Upper lobe of left lung (tissue), 6 donors: ENCODE results near the gene ST3GAL3. TPM values are rescaled to one million over a fixed set of nuclear protein-coding genes. Genes with fewer than 3 reads are reported as not detected.

Source experiments
- ATAC-seq, 2 donors: fragments of 200-7000 bp; cut with Tn5 transposase; one replicate each; pipeline ENCODE4 v1.9.1; 2022; ENCODE audit warnings: mild to moderate bottlenecking in 2 of 2, moderate library complexity in 2 of 2; ENCODE audit not compliant: low FRiP score in 2 of 2
- DNase-seq, 2 donors: peaks; one replicate each; pipeline ENCODE4 v3.0.0-alpha.2; 2019 to 2020
- H3K27ac ChIP-seq, 4 donors: fragments of 200-600 bp; sonication (generic); one replicate each; pipeline ENCODE4 v1.5.1; 2016 to 2019
- H3K27me3 ChIP-seq, 4 donors: fragments of 200-600 bp; sonication (generic); one replicate each; pipeline ENCODE4 v1.5.1; 2017 to 2019
- H3K36me3 ChIP-seq, 4 donors: fragments of 200-600 bp; sonication (generic); one replicate each; pipeline ENCODE4 v1.5.1; 2016 to 2019
- H3K4me1 ChIP-seq, 4 donors: fragments of 200-600 bp; sonication (generic); one replicate each; pipeline ENCODE4 v1.5.1; 2018 to 2019
- H3K4me3 ChIP-seq, 4 donors: fragments of 200-600 bp; sonication (generic); one replicate each; pipeline ENCODE4 v1.5.1; 2017 to 2019; ENCODE audit warnings: mild to moderate bottlenecking in 2 of 4, moderate library complexity in 1 of 4
- H3K9me3 ChIP-seq, 4 donors: fragments of 200-600 bp; sonication (generic); one replicate each; pipeline ENCODE4 v1.5.1; 2018 to 2019
- EP300 ChIP-seq, 4 donors: sonication (generic); formaldehyde crosslinking; IDR thresholded peaks; one replicate each; pipeline ENCODE4 v1.5.1; 2017; ENCODE audit warnings: antibody characterized with exemption in 4 of 4, control low read depth in 2 of 4
- POLR2A ChIP-seq, 4 donors: fragments of 450-650 bp; IDR thresholded peaks; one replicate each; pipeline ENCODE4 v1.5.1; 2016 to 2017; ENCODE audit warnings: antibody characterized with exemption in 4 of 4, mild to moderate bottlenecking in 2 of 4
- POLR2AphosphoS5 ChIP-seq, 2 donors: sonication (generic); formaldehyde crosslinking; IDR thresholded peaks; one replicate each; pipeline ENCODE4 v1.5.1; 2017; ENCODE audit warnings: antibody characterized with exemption in 2 of 2
- WGBS, 2 donors: methylation state at CpG; one replicate each; pipeline ENCODE4 v1.1.5; 2017 to 2018; 5-methylcytosine and 5-hydroxymethylcytosine counted together
- total RNA-seq, 6 donors: library from RNA; depleted of rRNA in 4 of 6; stranded (reverse); fragments of >200 nt in 4 of 6; gene quantifications; one replicate each; pipeline versions ENCODE4 v1.1.0 to v1.2.1, GENCODE V29; 2016 to 2021
- TF ChIP-seq, protein P1 (sequence below), 6 experiments: fragments of 450-650 bp in 4 of 6; fragments of 200-600 bp in 2 of 6; sonication (generic) in 2 of 6; IDR thresholded peaks; one replicate each; pipeline ENCODE4 v1.5.1; 2016 to 2019; ENCODE audit warnings: antibody characterized with exemption in 6 of 6
- donor health status: DM: no; HTN: no; CAD: no; lungs with moderate emphysema.
- donor health status: DM: no; HTN: yes; CAD: no; lungs with severe emphysema.

ST3GAL3 gene
- total RNA-seq, 6 donors from 2014 or later: 14.4 to 46.1 (median 19.2) TPM

DNA sequence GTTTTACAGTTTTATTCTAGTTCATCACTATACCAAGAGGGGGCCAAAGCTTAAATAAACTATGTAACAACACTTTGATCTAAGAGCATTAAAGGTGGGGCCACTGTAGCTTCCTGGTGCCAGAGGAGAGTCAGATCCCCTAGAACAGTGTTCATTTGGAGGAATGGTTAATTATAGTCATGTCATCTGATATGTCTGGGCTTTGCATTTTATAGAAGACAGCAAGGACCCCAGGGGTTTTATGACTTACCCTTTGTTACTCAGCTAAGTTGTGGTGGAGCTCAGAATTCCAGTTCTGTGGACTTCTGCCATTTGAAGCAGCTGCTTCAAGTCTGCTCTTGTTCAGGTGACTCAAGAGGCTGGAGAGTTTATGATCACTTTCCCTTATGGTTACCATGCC lies 40.7 kb upstream of the ST3GAL3 start:
- Histone ChIP-seq H3K36me3 (peaks cover 92 to 100% (median 97%) of the 10 kb centered on the region in 4 donors), H3K27ac (no peak overlapping the region), H3K4me1 (no peaks in the 10 kb centered on the region), H3K27me3 (no peaks in the 10 kb centered on the region), H3K9me3 (no peaks in the 10 kb centered on the region), H3K4me3 (no peak overlapping the region)
- TF ChIP-seq EP300 (IDR thresholded peaks at IDR 0.05) (no peak), POLR2AphosphoS5 (IDR thresholded peaks at IDR 0.05) (no peak), POLR2A (IDR thresholded peaks at IDR 0.05) (no peak)
- TF ChIP-seq, protein P1, sequence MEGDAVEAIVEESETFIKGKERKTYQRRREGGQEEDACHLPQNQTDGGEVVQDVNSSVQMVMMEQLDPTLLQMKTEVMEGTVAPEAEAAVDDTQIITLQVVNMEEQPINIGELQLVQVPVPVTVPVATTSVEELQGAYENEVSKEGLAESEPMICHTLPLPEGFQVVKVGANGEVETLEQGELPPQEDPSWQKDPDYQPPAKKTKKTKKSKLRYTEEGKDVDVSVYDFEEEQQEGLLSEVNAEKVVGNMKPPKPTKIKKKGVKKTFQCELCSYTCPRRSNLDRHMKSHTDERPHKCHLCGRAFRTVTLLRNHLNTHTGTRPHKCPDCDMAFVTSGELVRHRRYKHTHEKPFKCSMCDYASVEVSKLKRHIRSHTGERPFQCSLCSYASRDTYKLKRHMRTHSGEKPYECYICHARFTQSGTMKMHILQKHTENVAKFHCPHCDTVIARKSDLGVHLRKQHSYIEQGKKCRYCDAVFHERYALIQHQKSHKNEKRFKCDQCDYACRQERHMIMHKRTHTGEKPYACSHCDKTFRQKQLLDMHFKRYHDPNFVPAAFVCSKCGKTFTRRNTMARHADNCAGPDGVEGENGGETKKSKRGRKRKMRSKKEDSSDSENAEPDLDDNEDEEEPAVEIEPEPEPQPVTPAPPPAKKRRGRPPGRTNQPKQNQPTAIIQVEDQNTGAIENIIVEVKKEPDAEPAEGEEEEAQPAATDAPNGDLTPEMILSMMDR (IDR thresholded peaks at IDR 0.05): no peak
- ATAC-seq (no peak), DNase-seq (no peak)

DNA sequence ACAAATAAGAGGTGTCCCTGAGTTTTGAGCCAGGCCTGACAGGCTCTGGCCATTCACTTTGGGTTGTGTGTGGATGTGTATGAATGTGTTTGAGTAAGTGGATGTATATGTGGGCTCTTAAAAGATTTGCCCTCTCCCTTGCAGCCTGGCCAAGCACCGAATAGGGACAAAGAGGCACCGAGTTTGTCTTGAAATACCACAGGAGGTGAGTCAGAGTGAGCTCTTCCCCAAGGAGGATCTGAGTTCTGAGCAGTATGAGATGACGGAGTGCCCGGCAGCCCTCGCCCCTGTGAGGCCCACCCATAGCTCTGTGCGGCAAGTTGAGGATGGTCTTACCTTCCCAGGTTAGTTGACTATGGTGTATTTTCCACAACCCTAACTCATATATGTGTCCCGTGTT lies 38.4 kb upstream of the ST3GAL3 start:
- TF ChIP-seq POLR2AphosphoS5 (IDR thresholded peaks at IDR 0.05): no peak
- TF ChIP-seq, protein P1 (IDR thresholded peaks at IDR 0.05): no peak
- TF ChIP-seq POLR2A (IDR thresholded peaks at IDR 0.05): no peak
- TF ChIP-seq EP300 (IDR thresholded peaks at IDR 0.05): no peak
- no peak overlapping the region for H3K27ac ChIP-seq
- no peaks in the 10 kb centered on the region for H3K4me1 ChIP-seq
- peak in 1 of 2 donors; percentile 31 for DNase-seq
- peak in 1 of 2 donors; percentile 8 for ATAC-seq
- H3K36me3 ChIP-seq: peaks cover 73 to 100% (median 98%) of the 10 kb centered on the region in 4 donors
- WGBS, 2 donors: 88 to 89% methylated on average over 6 to 7 of the region's 7 CpGs
- no peaks in the 10 kb centered on the region for H3K27me3 ChIP-seq
- H3K9me3 ChIP-seq: no peaks in the 10 kb centered on the region
- no peak overlapping the region for H3K4me3 ChIP-seq

DNA sequence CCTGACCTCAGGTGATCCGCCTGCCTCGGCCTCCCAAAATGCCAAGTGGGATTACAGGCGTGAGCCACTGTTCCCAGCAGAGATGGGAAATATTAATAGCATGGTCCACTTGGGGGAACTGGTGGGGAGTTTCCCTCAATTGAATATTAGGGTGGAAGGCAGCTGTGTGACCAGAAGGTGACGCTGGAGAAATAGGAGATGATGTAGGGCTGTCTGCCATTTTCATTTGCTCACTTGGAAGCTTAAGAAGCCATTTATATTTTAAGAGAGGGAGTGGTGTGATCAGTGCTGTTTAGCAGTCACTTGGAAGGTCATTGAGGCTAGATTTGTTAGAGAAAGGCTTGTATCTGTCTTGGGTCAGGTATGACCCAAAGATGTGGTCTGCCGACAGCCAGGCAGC lies 37.5 kb upstream of the ST3GAL3 start:
- TF ChIP-seq, protein P1 (IDR thresholded peaks at IDR 0.05): no peak
- TF ChIP-seq EP300 (IDR thresholded peaks at IDR 0.05) (no peak), POLR2AphosphoS5 (IDR thresholded peaks at IDR 0.05) (no peak), POLR2A (IDR thresholded peaks at IDR 0.05) (no peak)
- no peak for ATAC-seq
- H3K4me1 ChIP-seq: no peaks in the 10 kb centered on the region
- no peak overlapping the region for H3K27ac ChIP-seq
- H3K9me3 ChIP-seq: no peaks in the 10 kb centered on the region
- no peak overlapping the region for H3K4me3 ChIP-seq
- 98 to 100% methylated on average over 5 of the region's 5 CpGs for WGBS, 2 donors
- H3K27me3 ChIP-seq: no peaks in the 10 kb centered on the region
- peaks cover 68 to 100% (median 99%) of the 10 kb centered on the region in 4 donors for H3K36me3 ChIP-seq
- DNase-seq: no peak

DNA sequence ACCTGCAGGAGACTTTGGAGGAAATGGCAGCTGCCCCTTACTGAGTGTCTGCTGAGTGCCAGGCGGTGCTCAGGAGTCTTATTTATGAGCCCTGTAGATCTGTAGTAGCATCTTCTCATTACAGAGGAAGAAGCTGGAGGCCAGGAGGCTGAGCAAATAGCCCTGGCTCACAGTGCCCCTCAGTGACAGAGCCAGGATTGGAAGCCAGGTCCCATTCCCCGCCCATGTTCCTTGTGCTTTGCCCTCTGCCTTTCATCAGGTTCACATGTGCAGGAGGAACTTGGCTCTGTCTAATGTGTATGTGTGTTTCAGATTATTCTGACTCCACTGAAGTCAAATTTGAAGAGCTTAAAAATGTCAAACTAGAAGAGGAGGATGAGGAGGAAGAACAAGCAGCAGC lies 36.1 kb upstream of the ST3GAL3 start:
- H3K4me3 ChIP-seq: no peak overlapping the region
- no peaks in the 10 kb centered on the region for H3K27me3 ChIP-seq
- DNase-seq (no peak), ATAC-seq (no peak)
- no peaks in the 10 kb centered on the region for H3K9me3 ChIP-seq
- no peak overlapping the region for H3K27ac ChIP-seq
- no peak for TF ChIP-seq POLR2AphosphoS5 (IDR thresholded peaks at IDR 0.05)
- TF ChIP-seq EP300 (IDR thresholded peaks at IDR 0.05): no peak
- TF ChIP-seq POLR2A (IDR thresholded peaks at IDR 0.05): no peak
- TF ChIP-seq, protein P1 (IDR thresholded peaks at IDR 0.05): no peak
- H3K4me1 ChIP-seq: no peaks in the 10 kb centered on the region
- peaks cover 61 to 100% (median 98%) of the 10 kb centered on the region in 4 donors for H3K36me3 ChIP-seq
- WGBS, 2 donors: 100% methylated on average over 2 of the region's 2 CpGs

DNA sequence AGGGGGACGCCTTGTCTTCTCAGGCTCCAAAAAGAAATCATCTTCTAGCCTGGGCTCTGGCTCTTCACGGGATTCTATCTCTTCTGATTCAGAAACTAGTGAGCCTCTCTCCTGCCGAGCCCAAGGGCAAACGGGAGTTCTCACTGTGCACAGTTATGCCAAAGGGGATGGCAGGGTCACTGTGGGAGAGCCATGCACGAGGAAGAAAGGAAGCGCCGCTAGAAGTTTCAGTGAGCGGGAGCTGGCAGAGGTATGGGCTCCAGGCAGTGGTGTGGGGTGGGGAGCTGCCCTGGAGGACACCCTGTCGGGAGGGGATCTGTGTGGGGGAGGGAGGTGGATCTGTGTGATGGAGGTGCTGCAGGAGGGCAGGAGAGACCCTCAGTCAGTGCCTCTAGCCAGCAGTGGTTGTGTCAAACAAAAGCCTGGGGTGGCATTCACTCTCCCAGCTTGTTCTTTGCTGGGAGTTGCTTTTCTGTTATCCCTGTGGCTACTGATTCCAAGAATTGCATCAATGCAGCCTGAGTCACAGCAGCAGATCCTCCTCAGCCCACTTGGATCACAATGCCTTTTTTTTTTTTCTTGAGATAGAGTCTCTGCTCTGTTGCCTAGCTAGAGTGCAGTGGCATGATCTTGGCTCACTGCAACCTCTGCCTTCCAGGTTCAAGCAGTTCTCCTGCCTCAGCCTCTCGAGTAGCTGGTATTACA lies 35.6 kb upstream of the ST3GAL3 start:
- peak; percentile 44 to 63 for ATAC-seq
- no peaks in the 10 kb centered on the region for H3K9me3 ChIP-seq
- H3K4me1 ChIP-seq: no peaks in the 10 kb centered on the region
- WGBS, 2 donors: 88 to 94% methylated on average over 10 of the region's 10 CpGs
- H3K4me3 ChIP-seq: no peak overlapping the region
- H3K27ac ChIP-seq: no peak overlapping the region
- peaks cover 58 to 99% (median 94%) of the 10 kb centered on the region in 4 donors for H3K36me3 ChIP-seq
- TF ChIP-seq POLR2A (IDR thresholded peaks at IDR 0.05) (no peak), POLR2AphosphoS5 (IDR thresholded peaks at IDR 0.05) (no peak), EP300 (IDR thresholded peaks at IDR 0.05) (no peak)
- TF ChIP-seq, protein P1 (IDR thresholded peaks at IDR 0.05): no peak
- H3K27me3 ChIP-seq: no peaks in the 10 kb centered on the region
- no peak for DNase-seq
